Lower lobe of right lung (tissue), 2 donors: ENCODE results near the gene MT1X. TPM values are rescaled to one million over a fixed set of nuclear protein-coding genes. Genes with fewer than 3 reads are reported as not detected.
"Not testable (repeated sequence)": the region's sequence is repeated elsewhere in the genome, so short reads cannot be mapped to it uniquely, and the experiment has no call there.

Experiments used
- ATAC-seq, 2 donors: fragments of 200-7000 bp; cut with Tn5 transposase; one replicate each; pipeline ENCODE4 v1.9.1; 2020 to 2022; ENCODE audit warnings: mild to moderate bottlenecking in 2 of 2, moderate library complexity in 2 of 2
- DNase-seq: peaks from one replicate; pipeline ENCODE4 v3.0.0-alpha.2; 2020
- H3K27ac ChIP-seq: fragments of 200-600 bp; one replicate; pipeline ENCODE4 v1.8.0; 2022
- H3K27me3 ChIP-seq: fragments of 200-600 bp; one replicate; pipeline ENCODE4 v1.8.0; 2022; ENCODE audit warnings: low read depth
- H3K36me3 ChIP-seq: fragments of 200-600 bp; one replicate; pipeline ENCODE4 v1.8.0; 2022; ENCODE audit warnings: mild to moderate bottlenecking
- H3K4me1 ChIP-seq: fragments of 200-600 bp; one replicate; pipeline ENCODE4 v1.8.0; 2022
- H3K4me3 ChIP-seq: fragments of 200-600 bp; one replicate; pipeline ENCODE4 v1.8.0; 2022; ENCODE audit warnings: mild to moderate bottlenecking
- H3K9me3 ChIP-seq: fragments of 200-600 bp; one replicate; pipeline ENCODE4 v1.8.0; 2022
- intact Hi-C: fragments of 100-400 bp; cut with DNase I; formaldehyde crosslinking; loops from one replicate; pipeline ENCODE4 v1.11.0; 2022
- total RNA-seq: library from RNA; stranded (reverse); fragmentation: NEBNext Ultra II Directional; extraction: Animal tissue kit (Norgen Biotek cat#: 25700); gene quantifications from one replicate; pipeline ENCODE4 v1.2.1, GENCODE V29; 2021
- TF ChIP-seq, protein P1 (sequence below): fragments of 200-600 bp; IDR thresholded peaks from one replicate; pipeline ENCODE4 v1.8.0; 2022; ENCODE audit warnings: antibody characterized with exemption, mild to moderate bottlenecking
- donor health status: DM: no; HTN: yes; CAD: no; lungs with severe emphysema.

Gene MT1X
- total RNA-seq, 1 donor from 2014 or later = 95.7 TPM

- ATAC-seq (no peak), DNase-seq (no peak)
- intact Hi-C loops = no loop called here
- Histone ChIP-seq H3K27me3 (no peaks in the 10 kb centered on the region), H3K27ac (no peak overlapping the region), H3K9me3 (no peaks in the 10 kb centered on the region), H3K4me1 (no peaks in the 10 kb centered on the region), H3K4me3 (no peak overlapping the region), H3K36me3 (no peaks in the 10 kb centered on the region)
- TF ChIP-seq, protein P1, sequence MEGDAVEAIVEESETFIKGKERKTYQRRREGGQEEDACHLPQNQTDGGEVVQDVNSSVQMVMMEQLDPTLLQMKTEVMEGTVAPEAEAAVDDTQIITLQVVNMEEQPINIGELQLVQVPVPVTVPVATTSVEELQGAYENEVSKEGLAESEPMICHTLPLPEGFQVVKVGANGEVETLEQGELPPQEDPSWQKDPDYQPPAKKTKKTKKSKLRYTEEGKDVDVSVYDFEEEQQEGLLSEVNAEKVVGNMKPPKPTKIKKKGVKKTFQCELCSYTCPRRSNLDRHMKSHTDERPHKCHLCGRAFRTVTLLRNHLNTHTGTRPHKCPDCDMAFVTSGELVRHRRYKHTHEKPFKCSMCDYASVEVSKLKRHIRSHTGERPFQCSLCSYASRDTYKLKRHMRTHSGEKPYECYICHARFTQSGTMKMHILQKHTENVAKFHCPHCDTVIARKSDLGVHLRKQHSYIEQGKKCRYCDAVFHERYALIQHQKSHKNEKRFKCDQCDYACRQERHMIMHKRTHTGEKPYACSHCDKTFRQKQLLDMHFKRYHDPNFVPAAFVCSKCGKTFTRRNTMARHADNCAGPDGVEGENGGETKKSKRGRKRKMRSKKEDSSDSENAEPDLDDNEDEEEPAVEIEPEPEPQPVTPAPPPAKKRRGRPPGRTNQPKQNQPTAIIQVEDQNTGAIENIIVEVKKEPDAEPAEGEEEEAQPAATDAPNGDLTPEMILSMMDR = no peak
These were observed 31.5 kb downstream of the MT1X start for GRCh38 chr16:56713794-56714193.

GRCh38 chr16:56715126-56715525, 32.9 kb downstream of the MT1X start:
- H3K36me3 ChIP-seq = no peaks in the 10 kb centered on the region
- ATAC-seq (no peak), DNase-seq (no peak)
- intact Hi-C loops = no loop called here
- no peaks in the 10 kb centered on the region for H3K4me1 ChIP-seq
- H3K9me3 ChIP-seq = no peaks in the 10 kb centered on the region
- TF ChIP-seq, protein P1 = no peak
- no peak overlapping the region for H3K27ac ChIP-seq
- H3K27me3 ChIP-seq = no peaks in the 10 kb centered on the region
- no peak overlapping the region for H3K4me3 ChIP-seq

GRCh38 chr16:56716761-56717160, 34.5 kb downstream of the MT1X start:
- no peak overlapping the region for H3K27ac ChIP-seq
- no peak for DNase-seq
- no peaks in the 10 kb centered on the region for H3K36me3 ChIP-seq
- TF ChIP-seq, protein P1 = no peak
- H3K4me1 ChIP-seq = no peaks in the 10 kb centered on the region
- no peaks in the 10 kb centered on the region for H3K27me3 ChIP-seq
- intact Hi-C loops = no loop called here
- no peak for ATAC-seq
- no peak overlapping the region for H3K4me3 ChIP-seq
- no peaks in the 10 kb centered on the region for H3K9me3 ChIP-seq

DNA sequence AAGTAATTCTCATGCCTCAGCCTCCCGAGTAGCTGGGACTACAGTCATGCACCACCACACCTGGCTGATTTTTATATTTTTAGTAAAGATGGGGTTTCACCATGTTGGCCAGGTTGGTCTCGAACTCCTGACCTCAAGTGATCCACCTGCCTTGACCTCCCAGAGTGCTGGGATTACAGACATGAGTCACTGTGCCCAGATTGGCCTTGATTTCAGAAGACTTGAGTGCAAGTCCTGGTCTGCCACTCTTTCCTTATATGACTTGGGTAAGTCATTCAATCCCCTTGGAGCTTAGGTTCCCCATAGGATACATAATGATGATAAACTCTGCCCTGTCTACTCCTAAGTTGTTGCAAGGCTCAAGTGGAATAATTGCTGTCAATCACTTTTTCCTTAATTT, 35.3 kb downstream of the MT1X start:
- H3K9me3 ChIP-seq, intact Hi-C loops, H3K4me1 ChIP-seq, H3K36me3 ChIP-seq, H3K4me3 ChIP-seq, DNase-seq, H3K27me3 ChIP-seq, ATAC-seq, H3K27ac ChIP-seq: not testable (repeated sequence)

GRCh38 chr16:56722200-56722842, 40.1 kb downstream of the MT1X start:
- intact Hi-C loops = no loop called here
- H3K36me3 ChIP-seq = no peaks in the 10 kb centered on the region

DNA sequence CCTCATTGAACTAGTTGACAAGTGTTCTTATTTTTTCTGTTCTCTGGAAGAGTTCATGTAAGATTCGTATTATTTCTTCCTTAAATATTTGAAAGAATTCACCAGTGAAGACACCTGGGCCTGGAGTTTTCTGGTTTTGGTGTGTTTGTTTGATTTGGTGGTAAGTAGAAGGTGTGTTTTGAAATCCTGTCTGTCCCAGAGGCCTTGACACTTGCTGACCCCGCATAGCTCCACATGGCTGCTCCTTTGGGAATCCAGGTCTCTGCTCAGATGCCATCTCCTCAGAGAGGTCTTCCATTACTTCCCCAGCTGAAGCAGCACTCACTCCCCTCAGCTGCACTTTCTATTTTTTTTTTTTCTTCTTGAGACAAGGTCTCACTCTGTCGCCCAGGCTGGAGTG, 41.9 kb downstream of the MT1X start:
- DNase-seq (no peak), ATAC-seq (no peak)
- intact Hi-C loops = no loop called here
- TF ChIP-seq, protein P1 = no peak
- Histone ChIP-seq H3K27me3 (no peaks in the 10 kb centered on the region), H3K36me3 (no peaks in the 10 kb centered on the region), H3K4me1 (peaks cover 6% of the 10 kb centered on the region), H3K9me3 (no peaks in the 10 kb centered on the region), H3K4me3 (no peak overlapping the region), H3K27ac (no peak overlapping the region)

More at GRCh38 chr16:56722200-56722842, 40.1 kb downstream of the MT1X start:
- Histone ChIP-seq H3K4me1 (no peaks in the 10 kb centered on the region), H3K27ac (no peak overlapping the region), H3K4me3 (no peak overlapping the region), H3K27me3 (no peaks in the 10 kb centered on the region), H3K9me3 (no peaks in the 10 kb centered on the region)
- ATAC-seq = no peak
- TF ChIP-seq, protein P1 = no peak
- no peak for DNase-seq
